Upper lobe of left lung (tissue), 4 donors: ENCODE measurements around the gene APOM.

Source experiments
- CTCF ChIP-seq, 6 experiments: fragments of 450-650 bp in 4 of 6; fragments of 200-600 bp in 2 of 6; sonication (generic) in 2 of 6; IDR thresholded peaks; one replicate each; pipeline ENCODE4 v1.5.1; 2016 to 2019; ENCODE audit warnings: antibody characterized with exemption in 6 of 6
- POLR2A ChIP-seq, 4 donors: fragments of 450-650 bp; IDR thresholded peaks; one replicate each; pipeline ENCODE4 v1.5.1; 2016 to 2017; ENCODE audit warnings: antibody characterized with exemption in 4 of 4, mild to moderate bottlenecking in 2 of 4
- POLR2AphosphoS5 ChIP-seq, 2 donors: sonication (generic); formaldehyde crosslinking; IDR thresholded peaks; one replicate each; pipeline ENCODE4 v1.5.1; 2017; ENCODE audit warnings: antibody characterized with exemption in 2 of 2

GRCh38 chr6:31661262-31662123, 5.8 kb downstream of the APOM start:
- no peak for TF ChIP-seq POLR2AphosphoS5 (IDR thresholded peaks at IDR 0.05)
- no peak for TF ChIP-seq CTCF (IDR thresholded peaks at IDR 0.05)
- no peak for TF ChIP-seq POLR2A (IDR thresholded peaks at IDR 0.05)
